GM21447 (cell line): ENCODE results near the gene ACYP1.

Source experiments
- ATAC-seq: cut with Tn5 transposase; IDR thresholded peaks from one replicate; pipeline ENCODE4 v1.9.1; 2021; ENCODE audit not compliant: unreplicated experiment

ACYP1 gene

DNA sequence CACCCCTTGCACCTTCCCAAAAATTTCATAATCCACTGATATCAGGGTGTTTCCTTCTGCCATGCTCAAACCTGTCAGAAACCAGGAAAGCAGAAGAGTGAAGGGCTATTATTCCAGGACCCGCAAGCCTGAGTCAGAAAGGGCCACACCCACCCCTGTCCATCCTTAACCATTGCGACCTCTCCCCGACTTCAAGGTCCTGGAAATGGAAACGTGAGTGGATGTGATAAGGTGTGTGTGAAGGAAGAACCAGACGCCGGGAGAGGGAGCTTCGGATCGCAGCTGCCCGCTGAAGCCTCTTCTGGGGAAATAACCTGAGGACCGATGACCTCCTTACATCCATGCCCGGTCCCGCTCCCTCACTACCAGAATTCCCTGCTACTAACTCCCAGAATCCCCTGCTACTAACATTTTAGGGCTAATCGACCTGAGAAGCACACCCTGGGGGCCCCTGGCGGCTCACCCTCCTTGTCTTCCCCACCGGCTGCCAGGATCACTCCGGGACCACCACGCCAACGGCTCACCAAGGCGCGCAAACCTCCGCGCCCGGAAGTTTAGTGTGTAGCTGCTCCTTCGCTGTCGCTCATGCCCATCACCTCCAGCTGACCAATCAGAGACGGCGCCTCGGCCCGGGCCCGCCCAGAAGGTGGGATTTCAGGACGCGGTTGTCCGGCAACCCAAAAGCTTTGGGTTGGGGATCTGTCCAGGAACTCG lies at the start of gene ACYP1:
Gene ACYP1 (minus strand): TSS at position 534 of the 714 bp plus-strand sequence. CDS start 471 bp downstream, at position 63.
- peak; percentile 96 for ATAC-seq

DNA sequence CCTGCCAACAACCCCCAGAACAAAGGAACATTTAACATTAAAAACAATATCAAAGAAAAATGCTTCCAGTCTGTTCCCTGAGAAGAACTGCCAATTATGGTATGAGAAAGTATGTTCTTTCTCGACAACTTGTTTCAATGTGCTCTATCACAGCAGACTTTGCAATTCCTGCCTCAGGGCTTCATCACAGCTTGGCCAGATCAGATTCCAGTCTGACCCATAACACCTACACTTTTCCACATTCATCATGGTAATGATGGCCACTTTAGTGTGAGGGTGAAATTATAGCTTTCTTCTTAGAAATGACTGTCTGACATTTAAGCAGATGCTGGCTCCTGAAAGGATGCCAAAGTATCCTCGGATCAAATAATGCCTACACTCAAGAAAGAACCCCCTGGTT lies 46.1 kb upstream of the ACYP1 start:
- ATAC-seq = no peak

DNA sequence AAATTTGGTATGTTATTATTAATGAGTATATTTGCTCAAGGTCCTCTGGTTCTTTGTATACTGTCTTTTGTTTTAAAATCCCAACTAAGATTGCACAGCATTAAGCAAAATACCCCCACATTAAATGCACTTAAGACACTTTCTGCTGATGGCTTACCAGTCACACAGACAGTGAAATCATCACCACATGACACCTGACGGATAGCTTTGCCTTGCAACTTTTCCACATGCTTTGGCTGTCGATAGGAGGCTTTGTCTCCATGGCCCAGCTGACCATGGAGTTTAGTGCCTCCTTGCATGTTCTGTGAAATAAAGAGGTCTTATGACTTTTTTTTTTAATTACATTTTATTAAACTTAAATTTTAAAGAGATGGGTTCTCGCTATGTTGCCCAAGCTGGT lies 43.4 kb upstream of the ACYP1 start:
- no peak for ATAC-seq

DNA sequence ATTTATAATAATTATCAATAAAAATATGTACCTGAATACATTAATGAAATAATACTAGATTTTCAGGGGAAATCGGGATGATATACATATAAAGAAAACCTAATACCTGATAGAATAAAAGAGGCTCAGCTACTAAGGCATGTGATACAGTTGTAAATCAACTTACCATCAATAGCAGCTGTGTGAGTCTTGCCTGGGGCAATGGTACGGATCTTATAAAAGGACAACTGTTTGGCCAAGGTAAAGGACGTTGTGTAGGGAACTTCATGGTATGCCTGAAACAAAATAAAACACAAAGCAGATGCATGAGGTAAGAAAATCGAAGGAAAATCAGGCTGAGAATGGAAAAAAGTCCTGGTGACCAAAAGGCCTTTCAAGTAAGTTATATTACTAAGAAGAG lies 37.7 kb upstream of the ACYP1 start:
- no peak for ATAC-seq

DNA sequence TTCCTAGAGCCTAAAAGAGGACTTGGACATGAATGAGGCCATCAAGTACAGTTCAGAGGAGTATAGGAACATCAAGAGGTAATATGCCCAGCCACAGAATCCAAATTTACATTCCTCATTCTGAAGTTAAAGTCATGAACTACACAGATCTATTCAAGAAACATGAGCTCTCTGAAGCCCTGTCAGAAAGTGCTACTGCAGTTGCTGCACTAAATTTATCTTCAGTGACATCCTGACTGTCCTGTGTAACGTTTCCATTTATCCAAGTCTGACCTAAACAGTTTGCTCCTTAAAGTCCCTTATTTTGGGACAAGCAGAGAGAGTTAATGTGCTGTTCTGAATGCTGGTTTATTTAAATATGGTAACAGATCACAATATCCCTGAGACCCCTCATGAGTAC lies 34.9 kb upstream of the ACYP1 start:
- ATAC-seq = no peak

DNA sequence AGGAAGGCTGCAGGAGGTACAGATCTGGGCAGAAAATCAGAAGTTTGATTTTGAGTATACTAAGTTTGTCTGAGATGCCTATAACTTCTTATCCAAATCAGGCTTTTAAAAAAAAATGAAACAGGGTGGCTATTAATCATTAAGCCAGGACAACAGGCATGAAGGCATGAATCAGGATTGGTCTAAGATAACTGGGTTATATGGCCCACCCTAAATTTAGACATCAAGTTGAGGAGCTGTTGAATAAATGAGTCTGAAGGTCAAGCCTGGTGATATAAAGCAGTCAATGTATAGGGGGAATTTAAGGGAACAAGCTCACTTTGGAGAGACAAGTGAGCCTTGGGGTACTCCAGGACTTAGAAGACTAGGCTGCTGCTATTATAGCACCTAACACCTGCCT lies 34.4 kb upstream of the ACYP1 start:
- ATAC-seq = no peak

DNA sequence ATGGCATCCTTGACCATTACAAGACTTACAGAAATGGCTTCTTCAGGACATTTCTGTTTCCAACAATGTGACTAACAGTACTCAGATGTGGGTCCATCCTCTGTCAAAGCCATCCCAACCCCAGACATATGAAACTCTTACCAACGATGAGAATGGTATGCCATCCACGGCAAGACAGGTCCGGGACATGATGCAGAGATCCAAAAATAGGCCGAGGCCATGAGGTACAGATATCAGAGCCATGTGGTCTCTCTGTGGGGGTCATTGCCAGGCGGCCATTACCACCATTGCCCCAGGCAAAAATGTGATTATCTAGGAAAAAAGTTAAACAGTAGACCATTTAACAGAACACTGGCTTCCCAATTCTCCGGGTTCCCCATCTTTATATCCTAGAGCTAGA lies 33.1 kb upstream of the ACYP1 start:
- ATAC-seq = no peak

DNA sequence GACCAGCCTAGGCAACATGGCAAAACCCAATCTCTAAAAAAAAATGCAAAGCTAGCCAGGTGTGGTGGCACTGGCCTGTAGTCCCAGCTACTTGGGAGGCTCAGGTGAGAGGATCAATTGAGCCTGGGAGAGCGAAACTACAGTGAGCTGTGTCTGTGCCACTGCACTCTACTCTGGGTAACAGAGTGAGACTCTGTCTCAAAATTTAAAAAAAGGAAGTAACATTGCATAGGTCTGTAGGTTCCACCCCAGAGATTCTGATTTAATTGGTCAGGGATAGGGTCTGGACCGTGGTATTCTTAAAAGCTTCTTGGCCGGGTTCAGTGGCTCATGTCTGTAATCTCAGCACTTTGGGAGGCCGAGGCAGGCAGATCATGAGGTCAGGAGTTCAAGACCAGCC lies 31.9 kb upstream of the ACYP1 start:
- no peak for ATAC-seq

DNA sequence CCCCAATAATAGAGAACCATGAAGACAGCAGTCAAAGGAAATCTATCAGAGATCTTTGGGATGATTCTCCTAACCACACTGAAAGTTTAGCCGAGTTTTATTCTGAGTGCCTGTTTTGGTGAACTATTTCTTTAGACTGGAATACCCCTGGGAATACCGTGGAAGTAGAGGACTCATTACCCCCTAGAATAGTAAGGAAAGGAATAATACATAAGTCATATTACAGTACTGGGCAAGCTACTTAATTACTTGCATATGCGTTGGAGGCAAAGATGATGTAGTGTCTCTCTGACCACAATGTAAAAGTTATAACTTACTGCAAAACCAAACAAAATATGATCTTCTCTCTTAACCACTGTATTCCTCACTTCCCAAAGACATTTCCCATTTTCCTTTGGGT lies 31.1 kb upstream of the ACYP1 start:
- ATAC-seq = no peak

DNA sequence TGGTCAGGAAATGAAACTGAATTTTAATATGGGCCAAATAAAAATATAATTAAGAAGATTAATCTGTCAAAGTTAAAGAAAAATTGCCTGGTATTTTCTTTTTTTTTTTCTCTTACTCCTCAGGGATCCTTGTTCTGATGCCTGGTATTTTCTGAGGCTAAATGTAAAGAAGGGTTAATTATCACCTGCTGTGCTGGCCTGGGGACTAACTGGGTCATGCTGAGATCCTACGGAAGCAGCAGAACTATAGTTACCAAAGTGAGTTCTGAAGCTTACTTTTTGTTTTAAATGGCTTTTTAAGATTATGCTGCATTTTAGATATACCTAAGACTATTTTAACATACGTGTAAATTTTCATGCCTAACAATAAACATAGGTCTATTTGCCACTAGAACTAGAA lies 28.9 kb upstream of the ACYP1 start:
- ATAC-seq = no peak

DNA sequence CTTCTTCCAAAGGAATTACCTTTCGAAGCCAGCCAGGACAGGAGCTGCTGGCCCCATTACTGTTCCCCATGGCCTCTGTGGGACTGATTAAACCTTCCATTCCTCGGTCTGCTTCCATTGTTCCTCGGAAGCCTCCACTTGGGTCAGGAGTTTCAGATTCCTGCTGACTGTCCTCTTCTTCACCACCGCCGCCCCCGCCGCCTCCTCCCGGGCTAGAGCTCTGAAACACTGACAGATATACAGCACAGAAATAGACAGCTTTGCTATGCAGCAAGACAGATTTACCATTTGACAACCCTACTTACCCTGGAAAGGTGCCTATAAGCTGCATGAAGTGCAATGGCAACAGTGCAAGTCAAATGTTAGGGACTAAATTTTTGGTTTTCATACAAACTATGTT lies 27.4 kb upstream of the ACYP1 start:
- no peak for ATAC-seq

DNA sequence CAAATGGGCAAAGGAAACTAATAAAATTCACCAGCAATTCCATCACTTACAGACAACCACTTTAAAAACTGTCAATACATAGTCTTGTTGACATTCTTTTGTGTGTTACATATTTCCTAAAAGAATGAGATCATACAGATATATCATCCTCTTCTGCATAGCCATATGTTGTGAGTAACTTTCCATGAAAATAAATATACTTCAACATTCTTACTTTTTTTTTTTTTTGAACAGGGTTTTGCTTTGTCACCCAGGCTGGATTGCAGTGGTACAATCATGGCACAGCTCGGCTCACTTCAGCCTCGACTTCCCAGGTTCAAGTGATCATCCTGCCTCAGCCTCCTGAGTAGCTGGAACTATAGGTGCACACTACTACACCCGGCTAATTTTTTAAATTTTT lies 26.5 kb upstream of the ACYP1 start:
- no peak for ATAC-seq

DNA sequence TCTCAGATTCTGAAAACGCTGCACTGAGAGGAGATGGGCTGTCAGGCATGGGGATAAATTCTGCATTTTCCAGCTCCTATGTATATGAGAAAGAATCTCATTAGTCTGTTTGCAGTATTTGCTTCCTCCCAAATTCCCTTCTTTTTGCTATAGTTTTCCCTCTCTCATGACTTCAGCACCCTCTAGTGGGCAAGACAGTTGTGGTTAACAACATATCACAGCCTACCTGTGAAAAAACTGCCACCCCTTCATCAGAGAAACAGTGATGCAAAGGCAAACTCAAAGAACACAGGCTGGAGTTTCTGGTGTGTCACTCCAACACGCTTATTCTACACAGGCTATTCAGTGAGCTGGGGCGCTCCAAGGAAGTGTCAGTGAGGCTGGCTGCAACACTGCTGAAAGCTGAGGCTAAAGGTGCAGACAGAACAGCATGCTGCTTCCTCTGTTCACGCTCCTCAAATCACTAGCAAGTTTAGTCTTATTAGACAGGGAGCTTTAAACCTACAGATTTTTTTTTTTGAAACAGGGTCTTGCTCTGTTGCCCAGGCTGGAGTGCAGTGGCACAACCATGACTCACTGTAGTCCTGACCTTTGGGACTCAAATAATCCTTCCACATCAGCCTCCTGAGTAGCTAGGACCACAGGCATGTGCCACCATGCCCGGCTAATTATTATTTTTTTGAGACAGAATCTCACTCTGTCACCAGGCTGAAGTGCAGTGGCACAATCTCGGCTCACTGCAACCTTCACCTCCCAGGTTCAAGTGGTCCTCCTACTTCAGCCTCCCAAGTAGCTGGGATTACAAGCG lies 24.9 kb upstream of the ACYP1 start:
- ATAC-seq = no peak

DNA sequence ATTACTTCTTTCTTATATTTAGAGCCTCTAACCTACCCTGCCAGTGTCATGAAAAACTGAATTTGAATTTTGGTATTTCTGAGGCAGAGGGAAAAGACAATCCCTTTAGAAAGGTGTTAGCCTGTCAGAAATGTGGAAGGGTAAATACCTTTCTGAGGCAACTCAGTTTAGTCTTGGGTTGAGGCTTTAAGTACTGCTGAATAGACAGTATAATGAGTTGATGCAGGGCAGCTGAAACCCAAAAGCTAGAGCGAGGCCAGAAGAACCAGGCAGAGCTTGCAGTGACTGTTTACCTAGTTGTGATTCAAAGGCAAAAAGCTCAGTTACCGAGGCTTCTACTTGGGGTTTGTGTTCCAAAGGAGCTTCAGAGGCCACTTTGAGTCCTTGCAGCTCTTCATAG lies 24.3 kb upstream of the ACYP1 start:
- ATAC-seq = no peak

DNA sequence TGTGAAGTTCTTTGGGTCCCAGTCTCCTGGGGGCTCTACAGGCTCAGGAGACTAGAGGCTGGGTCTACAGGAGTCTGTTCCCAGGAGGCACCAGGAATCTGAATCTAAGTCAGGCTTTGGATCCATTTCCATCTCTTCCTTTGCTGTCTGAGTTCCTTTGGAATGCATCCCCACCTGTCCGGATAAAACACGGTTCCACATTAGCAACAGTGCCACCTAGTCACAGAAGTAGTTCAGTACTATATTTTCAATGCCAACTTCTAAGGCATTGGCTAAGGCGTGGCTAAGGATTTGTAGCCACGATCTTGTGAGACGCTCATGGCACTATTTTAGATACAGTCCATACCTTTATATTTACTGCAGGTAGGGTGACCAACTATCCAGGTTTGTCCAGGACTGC lies 20.7 kb upstream of the ACYP1 start:
- ATAC-seq = no peak

DNA sequence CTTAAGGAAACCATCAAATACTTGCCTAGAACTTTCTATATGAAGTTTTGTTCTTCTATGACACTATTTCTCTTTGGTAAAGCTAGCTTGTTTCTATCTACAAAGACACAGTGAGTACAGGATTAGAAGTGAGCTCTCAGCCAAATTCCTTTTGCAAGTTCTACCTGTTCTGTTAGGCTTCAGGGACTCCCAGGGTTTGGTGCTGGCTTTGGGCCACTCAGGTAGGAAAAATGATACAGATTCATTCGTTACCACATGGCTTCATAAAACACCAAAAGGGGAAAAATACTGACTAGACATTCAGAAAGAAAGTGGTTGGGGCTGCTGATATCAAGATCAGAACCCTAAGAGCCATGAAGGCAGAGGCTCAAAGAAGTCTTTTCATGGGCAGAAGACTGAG lies 19.4 kb upstream of the ACYP1 start:
- no peak for ATAC-seq

DNA sequence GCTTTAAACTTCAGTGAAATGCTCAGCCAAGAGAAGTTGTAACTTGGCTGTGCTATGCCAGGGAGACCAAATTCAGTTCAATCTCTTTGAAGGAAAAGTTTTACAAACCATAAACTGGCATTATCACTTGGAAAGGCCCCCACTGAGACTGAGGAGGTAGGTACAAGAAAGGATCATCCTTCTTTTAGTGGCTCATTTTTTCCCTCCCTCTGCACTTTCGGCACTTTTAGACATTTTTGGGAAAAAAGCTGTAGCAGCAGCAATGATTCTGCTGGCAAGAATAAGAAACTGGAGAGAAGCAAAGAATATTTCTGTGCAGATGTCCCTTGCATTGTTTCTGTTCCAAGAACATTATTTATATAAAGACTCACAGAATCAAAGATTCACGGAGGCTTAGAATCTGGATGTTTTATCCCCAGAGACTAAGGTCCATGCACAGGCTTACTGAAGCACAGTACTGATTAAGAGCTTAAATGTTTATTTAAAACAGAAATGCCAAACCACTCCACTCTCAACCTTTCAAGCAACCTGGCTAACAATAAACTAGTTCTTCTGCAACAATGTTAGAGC lies 17.9 kb upstream of the ACYP1 start:
- ATAC-seq = no peak

DNA sequence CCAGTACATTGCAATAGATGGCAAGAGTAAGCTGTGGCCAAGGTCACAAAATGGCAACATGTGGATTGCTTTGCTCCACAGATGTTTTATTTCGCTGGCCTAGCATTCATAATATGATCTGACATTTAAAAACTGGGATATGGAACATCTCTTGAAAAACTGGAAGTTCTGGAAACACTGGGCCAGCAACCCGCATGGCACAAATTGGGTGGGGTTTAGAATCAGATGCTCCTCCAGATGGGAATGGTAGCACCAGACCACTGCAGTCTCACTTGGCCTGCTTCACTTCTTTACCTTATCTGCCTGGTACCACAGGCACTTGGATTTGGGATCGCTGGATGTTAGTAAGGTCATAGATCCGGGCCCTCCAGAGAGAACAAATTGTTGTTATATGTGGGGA lies 15.7 kb upstream of the ACYP1 start:
- no peak for ATAC-seq

DNA sequence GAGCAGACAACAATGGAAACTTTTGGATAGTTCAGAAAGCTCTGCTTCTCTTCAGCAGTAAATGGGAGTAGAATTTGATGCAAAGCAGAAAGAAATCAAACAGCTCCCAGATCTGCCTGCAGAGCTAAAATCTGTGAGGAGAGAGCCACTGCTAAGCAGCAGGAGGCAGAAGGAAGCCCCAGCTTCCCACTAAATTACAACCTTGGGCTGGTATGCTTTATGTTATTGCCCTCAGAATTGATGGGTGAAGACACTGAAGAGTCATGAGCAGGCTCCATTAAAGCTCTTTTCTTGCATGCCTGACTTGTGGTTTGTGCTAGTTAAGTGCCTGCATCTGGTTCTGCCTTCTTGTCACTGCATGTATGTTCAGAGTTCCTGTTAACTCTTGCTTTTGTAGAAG lies 14.0 kb upstream of the ACYP1 start:
- no peak for ATAC-seq

DNA sequence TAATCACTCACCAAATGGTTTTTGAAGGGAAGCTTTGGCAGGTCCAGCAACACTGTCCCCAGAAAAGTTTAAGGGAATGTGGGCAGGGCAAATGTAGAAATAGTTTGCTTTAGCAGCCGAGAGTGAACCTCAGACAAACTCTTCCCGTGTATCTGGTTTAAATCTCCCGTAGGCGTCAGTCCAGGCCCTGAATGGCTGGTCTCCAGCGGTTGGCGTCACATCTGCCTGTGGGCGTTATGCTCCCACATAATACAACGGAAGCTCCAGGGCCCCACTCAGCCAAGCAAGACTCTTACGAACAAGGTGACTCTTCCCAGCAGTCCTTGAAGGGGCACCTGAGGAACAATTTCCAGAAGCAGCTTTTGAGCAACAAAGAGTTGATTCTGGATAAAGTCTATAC lies 6.6 kb upstream of the ACYP1 start:
- no peak for ATAC-seq

DNA sequence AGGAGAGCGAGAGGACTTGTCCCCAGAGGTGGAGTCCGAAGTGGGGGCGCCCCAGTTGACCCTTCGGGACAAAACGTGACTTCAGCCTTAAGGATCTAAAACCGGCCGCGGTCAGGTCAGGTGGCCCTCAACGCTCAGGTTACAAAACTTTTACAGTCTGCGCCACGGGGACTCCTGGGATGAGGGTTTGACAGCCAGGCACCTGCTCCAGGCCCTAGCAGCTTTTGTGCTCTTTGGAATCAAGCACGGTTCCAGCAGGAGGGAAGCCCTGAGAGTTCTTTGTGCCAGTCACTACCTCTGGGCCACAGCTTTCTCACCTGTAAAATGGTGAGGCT lies 6.0 kb upstream of the ACYP1 start:
- ATAC-seq = no peak

DNA sequence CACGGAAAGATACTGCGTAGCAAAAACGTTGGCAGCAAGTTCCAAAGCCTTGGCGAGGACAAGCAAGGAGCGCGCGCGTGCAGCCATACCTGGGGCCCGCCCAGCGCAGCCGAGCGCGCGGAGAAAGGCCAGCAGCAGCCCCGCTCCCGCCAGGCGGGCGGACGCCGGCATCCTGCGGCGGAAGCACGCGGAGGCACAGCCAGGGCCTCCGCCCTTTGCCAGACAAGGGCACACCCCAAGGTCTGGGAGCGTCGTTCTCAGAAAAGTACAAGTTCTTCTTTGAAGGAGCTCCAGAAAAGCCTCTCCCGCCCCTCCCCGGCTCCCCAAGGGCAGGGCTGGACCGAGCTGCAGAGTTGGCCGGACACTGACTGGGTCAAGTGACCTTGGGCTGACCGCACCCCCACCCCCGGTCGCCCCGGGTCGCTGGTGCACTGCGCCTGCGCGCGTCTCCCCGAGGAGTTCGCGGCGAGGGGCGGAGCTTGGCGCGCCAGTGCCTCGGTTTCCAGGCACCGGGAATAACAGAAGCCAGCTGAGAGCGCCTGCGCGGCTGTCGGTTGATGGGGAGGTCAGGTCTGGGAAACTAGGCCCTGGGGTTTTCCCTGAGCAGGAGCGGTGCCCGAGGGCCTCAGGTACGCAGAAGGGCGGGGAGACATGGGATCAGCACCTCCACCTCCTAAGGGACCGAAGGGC lies 5.4 kb upstream of the ACYP1 start, which contains the start of gene ZC2HC1C:
Gene ZC2HC1C (plus strand): TSS at position 521 of the 690 bp plus-strand sequence. CDS start 933 bp downstream, outside the sequence.
- peak; percentile 75 for ATAC-seq
